Measurements from ENCODE around the gene ARHGAP18.

Gene ARHGAP18

DNA sequence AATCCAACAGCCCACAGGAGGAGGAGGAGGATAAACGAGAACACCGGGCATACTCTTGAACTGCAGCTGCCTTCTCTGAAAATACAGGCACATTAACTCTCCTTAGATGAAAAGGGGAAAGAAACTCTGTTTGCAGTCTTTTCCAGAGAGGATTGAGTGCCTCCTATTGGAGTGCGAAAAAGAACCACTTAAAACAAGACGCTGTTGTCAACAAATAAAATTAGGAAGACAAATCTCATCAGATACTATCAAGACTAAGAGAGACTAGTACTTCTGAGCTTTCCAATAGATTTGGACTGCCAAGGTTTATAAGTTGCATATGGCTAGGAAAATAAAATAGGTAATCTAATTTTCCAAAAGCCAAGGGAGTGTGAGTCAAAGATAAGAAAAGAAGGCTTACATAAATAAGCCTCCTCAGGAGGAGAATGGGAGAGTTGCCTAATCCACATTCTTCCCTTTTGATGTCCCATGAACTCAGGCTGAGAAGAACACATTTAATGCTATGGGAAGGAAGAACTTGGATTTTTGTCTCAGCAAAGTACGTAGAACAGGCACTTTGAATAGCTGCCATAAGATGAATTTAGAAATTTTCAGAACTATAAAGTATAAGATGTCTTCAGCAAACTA lies 154.7 kb downstream of the ARHGAP18 start:
- H3K4me3 ChIP-seq (ENCODE audit: low read depth, low read length) = no peak overlapping the region
- TF ChIP-seq, protein P1, sequence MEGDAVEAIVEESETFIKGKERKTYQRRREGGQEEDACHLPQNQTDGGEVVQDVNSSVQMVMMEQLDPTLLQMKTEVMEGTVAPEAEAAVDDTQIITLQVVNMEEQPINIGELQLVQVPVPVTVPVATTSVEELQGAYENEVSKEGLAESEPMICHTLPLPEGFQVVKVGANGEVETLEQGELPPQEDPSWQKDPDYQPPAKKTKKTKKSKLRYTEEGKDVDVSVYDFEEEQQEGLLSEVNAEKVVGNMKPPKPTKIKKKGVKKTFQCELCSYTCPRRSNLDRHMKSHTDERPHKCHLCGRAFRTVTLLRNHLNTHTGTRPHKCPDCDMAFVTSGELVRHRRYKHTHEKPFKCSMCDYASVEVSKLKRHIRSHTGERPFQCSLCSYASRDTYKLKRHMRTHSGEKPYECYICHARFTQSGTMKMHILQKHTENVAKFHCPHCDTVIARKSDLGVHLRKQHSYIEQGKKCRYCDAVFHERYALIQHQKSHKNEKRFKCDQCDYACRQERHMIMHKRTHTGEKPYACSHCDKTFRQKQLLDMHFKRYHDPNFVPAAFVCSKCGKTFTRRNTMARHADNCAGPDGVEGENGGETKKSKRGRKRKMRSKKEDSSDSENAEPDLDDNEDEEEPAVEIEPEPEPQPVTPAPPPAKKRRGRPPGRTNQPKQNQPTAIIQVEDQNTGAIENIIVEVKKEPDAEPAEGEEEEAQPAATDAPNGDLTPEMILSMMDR (IDR thresholded peaks at IDR 0.05; ENCODE audit: borderline replicate concordance, insufficient read depth, low read depth, low read length) = no peak

DNA sequence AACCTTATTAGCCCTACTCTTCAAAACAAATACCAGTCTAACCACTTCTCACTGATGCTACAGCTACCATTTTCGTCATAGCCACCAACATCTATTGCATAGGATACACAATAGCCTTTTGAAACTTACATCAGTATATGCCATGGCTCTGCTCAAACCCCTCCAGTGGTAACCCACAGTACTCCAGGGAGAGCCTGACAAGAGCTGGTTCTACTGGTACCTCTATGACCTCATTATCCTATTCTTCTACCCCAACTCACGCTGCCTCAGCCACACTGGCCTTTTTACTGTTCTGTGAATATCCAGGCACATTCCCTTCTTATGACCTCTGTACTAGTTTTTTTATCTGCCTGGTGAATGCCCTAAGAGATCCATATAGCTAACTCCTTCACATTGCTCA lies 157.6 kb downstream of the ARHGAP18 start:
- H3K4me3 ChIP-seq (ENCODE audit: low read depth, low read length) = no peak overlapping the region

DNA sequence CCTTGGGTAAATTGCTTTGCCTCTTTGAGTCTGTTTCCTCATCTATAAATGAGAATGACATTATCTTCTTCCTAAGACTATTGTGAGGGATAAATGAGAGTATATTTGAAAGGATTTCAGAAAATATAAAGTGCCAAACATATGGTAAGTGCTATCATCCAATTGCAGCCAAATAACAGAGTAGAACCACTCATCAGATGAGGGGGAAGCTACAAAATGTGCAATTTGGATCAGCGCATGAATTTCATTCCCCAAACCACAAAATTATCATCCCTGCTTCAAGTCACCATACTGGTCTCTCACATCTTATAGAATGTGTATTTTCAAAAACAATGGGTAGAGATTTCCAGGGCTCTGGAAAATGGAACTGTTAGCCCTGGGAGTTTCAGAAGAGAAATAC lies 158.5 kb downstream of the ARHGAP18 start:
- H3K4me3 ChIP-seq (ENCODE audit: low read depth, low read length) = no peak overlapping the region
- TF ChIP-seq, protein P1 (IDR thresholded peaks at IDR 0.05; ENCODE audit: borderline replicate concordance, insufficient read depth, low read depth, low read length) = no peak

More for the DNA sequence above, 157.6 kb downstream of the ARHGAP18 start:
- TF ChIP-seq, protein P1 (IDR thresholded peaks at IDR 0.05; ENCODE audit: borderline replicate concordance, insufficient read depth, low read depth, low read length) = no peak

DNA sequence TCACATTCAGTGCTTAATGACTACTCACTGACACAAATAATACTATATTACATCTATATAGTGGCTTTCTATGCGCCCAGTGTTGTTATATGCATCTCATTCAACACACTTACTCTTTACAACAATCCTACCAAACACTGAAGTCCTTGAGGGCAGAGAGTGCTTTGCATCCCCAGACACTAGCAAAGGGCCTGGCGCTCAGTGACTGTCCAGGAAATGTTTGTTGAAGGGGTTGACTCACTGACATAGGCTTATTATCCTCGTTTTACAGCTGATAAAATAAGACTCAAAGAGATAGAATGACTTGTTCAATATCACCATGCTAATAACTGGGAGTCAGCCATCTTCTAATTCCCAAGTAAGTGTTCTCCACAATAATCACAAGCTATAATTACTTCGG lies 163.3 kb downstream of the ARHGAP18 start:
- TF ChIP-seq, protein P1 (IDR thresholded peaks at IDR 0.05; ENCODE audit: borderline replicate concordance, insufficient read depth, low read depth, low read length) = no peak
- H3K4me3 ChIP-seq (ENCODE audit: low read depth, low read length) = no peak overlapping the region

DNA sequence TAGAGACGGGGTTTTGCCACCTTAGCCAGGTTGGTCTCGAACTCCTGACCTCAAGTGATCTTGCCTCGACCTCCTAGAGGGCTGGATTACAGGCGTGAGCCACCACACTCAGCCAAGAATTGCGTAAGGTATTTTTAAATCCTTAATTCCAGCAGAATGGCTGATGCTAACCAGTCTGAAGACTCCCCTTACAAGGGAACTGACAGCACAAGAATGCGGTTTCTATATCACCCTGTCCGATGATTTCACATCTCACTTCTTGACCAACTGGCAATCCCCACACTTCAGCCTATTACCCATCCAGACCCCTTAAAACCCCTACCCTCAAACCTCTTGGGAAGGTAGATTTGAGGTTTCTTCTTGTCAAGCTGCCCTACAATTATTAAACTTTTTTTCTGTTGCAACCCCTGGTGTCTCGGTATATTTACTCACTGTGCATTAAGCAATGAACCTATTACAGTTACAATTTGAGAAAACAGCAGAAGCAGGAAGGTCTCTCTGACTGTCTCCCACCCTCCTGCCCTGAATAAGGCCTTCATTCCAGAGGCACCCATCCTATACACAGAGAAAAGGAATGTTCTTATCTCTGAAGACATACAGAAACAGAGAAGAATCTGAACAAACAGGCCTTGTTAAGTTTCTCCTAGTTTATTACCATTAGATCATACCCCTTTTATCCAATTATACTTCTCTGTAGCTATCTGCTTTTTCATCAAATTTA lies 164.9 kb downstream of the ARHGAP18 start:
- TF ChIP-seq, protein P1 (IDR thresholded peaks at IDR 0.05; ENCODE audit: borderline replicate concordance, insufficient read depth, low read depth, low read length) = no peak
- H3K4me3 ChIP-seq (ENCODE audit: low read depth, low read length) = no peak overlapping the region

DNA sequence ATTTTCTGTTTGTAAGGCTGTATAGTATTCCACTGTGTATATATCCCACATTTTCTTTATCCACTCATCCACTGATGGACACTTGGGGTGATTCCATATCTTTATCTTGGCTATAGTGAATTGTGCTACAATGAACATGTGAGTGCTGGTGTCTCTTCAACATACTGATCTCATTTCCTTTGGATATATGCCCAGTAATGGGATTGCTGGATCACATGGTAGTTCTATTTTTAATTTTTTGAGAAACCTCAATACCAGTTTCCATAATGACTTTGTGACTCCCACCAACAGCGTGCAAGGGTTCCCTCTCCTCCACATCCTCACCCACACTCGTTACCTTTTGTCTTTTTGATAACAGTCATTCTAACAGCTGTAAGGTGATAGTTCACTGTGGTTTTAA lies 166.0 kb downstream of the ARHGAP18 start:
- TF ChIP-seq, protein P1 (IDR thresholded peaks at IDR 0.05; ENCODE audit: borderline replicate concordance, insufficient read depth, low read depth, low read length) = no peak

DNA sequence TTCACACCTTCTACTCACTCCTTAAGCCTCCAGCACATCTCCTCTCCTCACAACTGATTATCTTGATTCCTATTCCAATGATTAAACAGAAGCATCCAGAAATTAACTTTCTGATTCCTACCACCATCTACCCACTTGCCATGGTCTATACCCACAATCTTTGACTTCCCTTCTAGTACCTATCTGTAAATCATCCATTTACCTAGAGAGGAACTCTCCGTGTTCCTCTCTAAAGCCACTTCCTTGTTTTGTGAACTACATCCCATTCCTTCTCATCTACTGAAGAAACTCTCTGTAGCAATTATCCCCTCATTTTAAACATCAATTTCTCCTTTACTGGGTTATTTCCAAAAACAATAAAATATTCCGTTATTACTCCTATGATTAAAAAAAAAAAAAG lies 167.3 kb downstream of the ARHGAP18 start:
- H3K4me3 ChIP-seq (ENCODE audit: low read depth, low read length) = no peak overlapping the region
- TF ChIP-seq, protein P1 (IDR thresholded peaks at IDR 0.05; ENCODE audit: borderline replicate concordance, insufficient read depth, low read depth, low read length) = no peak

More for the DNA sequence above, 166.0 kb downstream of the ARHGAP18 start:
- no peak overlapping the region for H3K4me3 ChIP-seq (ENCODE audit: low read depth, low read length)
